Esophagus squamous epithelium (tissue), 4 donors: ENCODE data around the gene RETREG2.

ENCODE experiments used
- CTCF ChIP-seq, 6 experiments: fragments of 450-650 bp in 4 of 6; fragments of 200-600 bp in 2 of 6; sonication (generic) in 2 of 6; IDR thresholded peaks; one replicate each; pipeline ENCODE4 v1.5.1; 2016 to 2019; ENCODE audit warnings: antibody characterized with exemption in 6 of 6, mild to moderate bottlenecking in 4 of 6, moderate library complexity in 4 of 6
- POLR2A ChIP-seq, 4 donors: fragments of 450-650 bp; IDR thresholded peaks; one replicate each; pipeline ENCODE4 v1.6.1; 2017; ENCODE audit warnings: antibody characterized with exemption in 4 of 4, mild to moderate bottlenecking in 4 of 4, moderate library complexity in 3 of 4

GRCh38 chr2:219167997-219168396 lies 10.1 kb upstream of the RETREG2 start:
- TF ChIP-seq CTCF (IDR thresholded peaks at IDR 0.05), result no peak
- no peak for TF ChIP-seq POLR2A (IDR thresholded peaks at IDR 0.05)
